ENCODE measurements around the gene RICTOR.

DNA sequence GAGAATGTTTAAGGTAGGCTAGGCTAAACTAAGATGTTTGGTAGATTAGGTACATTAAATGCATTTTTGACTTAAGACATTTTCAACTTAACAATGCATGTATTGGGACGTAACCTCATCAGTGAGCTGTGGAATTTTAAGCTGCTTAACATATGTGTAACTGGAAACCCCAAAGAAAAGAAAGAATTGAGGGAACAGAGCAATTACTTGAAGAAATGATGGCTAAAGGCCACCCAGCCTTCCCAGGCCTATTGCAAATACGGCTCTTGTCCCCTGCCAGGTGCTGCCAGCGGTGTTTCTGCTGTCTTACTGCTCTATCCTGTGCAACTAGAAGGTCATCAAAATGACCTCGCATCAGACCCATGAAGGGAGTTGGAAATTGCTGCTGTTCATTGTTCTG lies 52.0 kb downstream of the RICTOR start:
- TF ChIP-seq, protein P1, sequence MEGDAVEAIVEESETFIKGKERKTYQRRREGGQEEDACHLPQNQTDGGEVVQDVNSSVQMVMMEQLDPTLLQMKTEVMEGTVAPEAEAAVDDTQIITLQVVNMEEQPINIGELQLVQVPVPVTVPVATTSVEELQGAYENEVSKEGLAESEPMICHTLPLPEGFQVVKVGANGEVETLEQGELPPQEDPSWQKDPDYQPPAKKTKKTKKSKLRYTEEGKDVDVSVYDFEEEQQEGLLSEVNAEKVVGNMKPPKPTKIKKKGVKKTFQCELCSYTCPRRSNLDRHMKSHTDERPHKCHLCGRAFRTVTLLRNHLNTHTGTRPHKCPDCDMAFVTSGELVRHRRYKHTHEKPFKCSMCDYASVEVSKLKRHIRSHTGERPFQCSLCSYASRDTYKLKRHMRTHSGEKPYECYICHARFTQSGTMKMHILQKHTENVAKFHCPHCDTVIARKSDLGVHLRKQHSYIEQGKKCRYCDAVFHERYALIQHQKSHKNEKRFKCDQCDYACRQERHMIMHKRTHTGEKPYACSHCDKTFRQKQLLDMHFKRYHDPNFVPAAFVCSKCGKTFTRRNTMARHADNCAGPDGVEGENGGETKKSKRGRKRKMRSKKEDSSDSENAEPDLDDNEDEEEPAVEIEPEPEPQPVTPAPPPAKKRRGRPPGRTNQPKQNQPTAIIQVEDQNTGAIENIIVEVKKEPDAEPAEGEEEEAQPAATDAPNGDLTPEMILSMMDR (conservative IDR thresholded peaks at IDR 0.05; ENCODE audit: low read depth, low read length) = no peak
- TF ChIP-seq EZH2 (IDR thresholded peaks at IDR 0.05; ENCODE audit: low read length, unreplicated experiment) = no peak
- TF ChIP-seq EZH2phosphoT487 (IDR thresholded peaks at IDR 0.05; ENCODE audit: borderline replicate concordance, low read length) = no peak

Data from PC-3 (cell line).